ENCODE measurements around the gene AAK1.
"Not testable (repeated sequence)": the region's sequence is repeated elsewhere in the genome, so short reads cannot be mapped to it uniquely, and the experiment has no call there.

AAK1 gene

GRCh38 chr2:69452687-69453086 is 190.9 kb downstream of the AAK1 start:
- no peak for DNase-seq (ENCODE audit: low spot score)

- DNase-seq (ENCODE audit: low spot score): no peak
These were observed 192.7 kb downstream of the AAK1 start for GRCh38 chr2:69450735-69451416.

GRCh38 chr2:69449906-69450305 is 193.6 kb downstream of the AAK1 start:
- DNase-seq (ENCODE audit: low spot score): no peak

GRCh38 chr2:69443673-69444072 is 199.9 kb downstream of the AAK1 start:
- DNase-seq (ENCODE audit: low spot score): not testable (repeated sequence)

- not testable (repeated sequence) for DNase-seq (ENCODE audit: low spot score)
These were observed 204.0 kb downstream of the AAK1 start for GRCh38 chr2:69439499-69439898.

GRCh38 chr2:69438580-69438979 is 205.0 kb downstream of the AAK1 start:
- no peak for DNase-seq (ENCODE audit: low spot score)

GRCh38 chr2:69437751-69438154 is 205.8 kb downstream of the AAK1 start:
- DNase-seq (ENCODE audit: low spot score): no peak

DNA sequence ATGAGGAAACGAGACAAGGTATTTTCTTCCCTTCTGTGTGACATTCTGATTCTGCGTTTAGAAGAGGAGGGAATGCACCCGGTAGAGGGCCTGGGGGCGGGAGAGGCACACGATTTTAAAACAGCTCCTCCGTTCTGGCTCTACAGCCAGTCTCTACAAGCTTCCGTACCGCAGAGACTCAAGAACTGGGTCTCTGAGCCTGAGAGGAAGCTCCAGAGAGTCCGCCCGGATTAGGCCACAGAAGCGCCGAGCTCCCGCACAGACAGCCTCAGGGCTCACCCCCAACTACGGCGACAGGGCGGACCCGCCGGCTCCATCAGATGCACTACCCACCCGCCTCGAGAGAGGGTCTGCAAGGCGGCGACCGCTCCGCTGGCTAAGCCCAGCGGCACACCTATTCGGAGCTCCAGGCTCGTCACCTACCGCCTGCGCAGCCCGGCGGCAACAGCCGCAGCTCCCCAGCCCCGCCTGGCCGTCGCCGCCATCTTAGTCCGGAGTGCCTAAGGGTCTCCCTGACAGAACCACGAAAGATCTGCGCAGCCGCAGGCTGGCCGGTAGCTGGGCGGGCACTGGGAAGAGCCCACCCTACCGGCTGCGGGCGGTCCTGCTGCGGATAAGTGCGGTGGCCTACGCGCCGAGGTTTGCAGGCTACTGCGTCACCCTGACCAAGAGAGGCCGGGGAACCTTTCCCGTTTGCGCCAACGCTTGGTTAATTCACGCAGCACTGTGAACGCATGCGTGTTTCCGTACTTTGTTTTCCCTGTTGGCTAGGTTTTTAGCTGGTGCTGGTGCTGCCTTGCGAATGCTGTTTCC is 206.4 kb downstream of the AAK1 start, which contains the start of gene NFU1:
Gene NFU1, minus strand, starts transcription at position 498 of the 813 bp plus-strand sequence. Its CDS starts 13 bp downstream, at position 485.
- DNase-seq (ENCODE audit: low spot score): peak; percentile 96

- DNase-seq (ENCODE audit: low spot score): no peak
These were observed 207.0 kb downstream of the AAK1 start for GRCh38 chr2:69436596-69436937.

- no peak for DNase-seq (ENCODE audit: low spot score)
These were observed 208.8 kb downstream of the AAK1 start for GRCh38 chr2:69434753-69435152.

GRCh38 chr2:69429491-69430183 is 213.9 kb downstream of the AAK1 start:
- DNase-seq (ENCODE audit: low spot score): no peak

GRCh38 chr2:69428981-69429380 is 214.6 kb downstream of the AAK1 start:
- DNase-seq (ENCODE audit: low spot score): no peak

DNA sequence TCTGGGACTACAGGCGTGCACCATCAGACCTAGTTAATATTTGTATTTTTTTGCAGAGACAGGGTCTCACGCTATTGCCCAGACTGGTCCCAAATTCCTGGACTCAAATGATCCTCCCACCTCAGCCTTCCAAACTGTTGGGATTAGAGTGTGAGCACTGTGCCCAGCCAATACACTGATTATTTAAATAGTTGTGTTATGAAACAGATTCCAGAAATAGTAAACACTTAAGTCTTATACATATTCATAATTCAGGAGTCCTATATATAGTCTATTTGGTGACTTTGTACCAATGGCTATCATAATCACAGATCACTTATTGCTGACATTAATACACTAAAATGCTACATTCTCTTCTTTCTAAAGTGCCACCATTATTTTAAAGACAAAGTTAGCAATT is 219.1 kb downstream of the AAK1 start:
- no peak for DNase-seq (ENCODE audit: low spot score)

DNA sequence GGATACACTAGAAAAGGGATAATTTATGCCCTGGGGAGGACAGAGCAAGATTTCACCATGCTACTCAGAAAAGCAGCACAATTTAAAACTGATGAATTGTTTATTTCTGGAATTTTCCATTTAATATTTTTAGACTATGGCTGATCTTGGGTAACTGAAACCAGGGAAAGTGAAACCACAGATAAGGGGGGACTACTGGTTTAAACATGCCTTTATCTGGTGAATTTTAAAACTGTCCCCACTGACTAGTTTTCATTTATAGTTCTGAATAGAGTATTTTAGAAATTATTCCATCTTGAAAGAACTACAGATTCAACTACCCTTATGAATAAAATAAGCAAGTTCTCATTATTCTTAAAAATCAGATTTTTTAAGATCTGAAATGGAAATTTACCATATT is 221.3 kb downstream of the AAK1 start:
- DNase-seq (ENCODE audit: low spot score): no peak

GRCh38 chr2:69419111-69419510 is 224.4 kb downstream of the AAK1 start:
- DNase-seq (ENCODE audit: low spot score): not testable (repeated sequence)

GRCh38 chr2:69416147-69416546 is 227.4 kb downstream of the AAK1 start:
- no peak for DNase-seq (ENCODE audit: low spot score)

All from left forelimb (tissue), 1 donor.